Measurements from ENCODE around the gene NTMT1.
"Not testable (repeated sequence)": the region's sequence is repeated elsewhere in the genome, so short reads cannot be mapped to it uniquely, and the experiment has no call there.

NTMT1 gene

DNA sequence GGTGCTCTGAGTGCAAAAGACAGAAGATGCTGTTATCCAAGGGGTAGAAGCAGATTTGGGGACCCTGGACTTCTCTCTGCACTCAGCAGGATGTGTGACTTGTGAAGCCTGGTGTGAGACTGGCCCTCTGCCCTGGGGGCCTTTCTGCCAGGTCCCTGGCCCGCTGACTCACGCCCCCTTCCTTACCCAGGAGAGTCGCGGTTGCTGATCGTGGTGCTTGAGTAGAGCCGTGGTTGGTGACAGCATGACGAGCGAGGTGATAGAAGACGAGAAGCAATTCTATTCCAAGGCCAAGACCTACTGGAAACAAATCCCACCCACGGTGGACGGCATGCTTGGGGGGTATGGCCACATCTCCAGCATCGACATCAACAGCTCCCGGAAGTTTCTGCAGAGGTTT, 6.5 kb downstream of the NTMT1 start:
- H3K4me3 ChIP-seq (replicated peaks; ENCODE audit: low read depth, low read length) = no peak overlapping the region
- TF ChIP-seq, protein P1, sequence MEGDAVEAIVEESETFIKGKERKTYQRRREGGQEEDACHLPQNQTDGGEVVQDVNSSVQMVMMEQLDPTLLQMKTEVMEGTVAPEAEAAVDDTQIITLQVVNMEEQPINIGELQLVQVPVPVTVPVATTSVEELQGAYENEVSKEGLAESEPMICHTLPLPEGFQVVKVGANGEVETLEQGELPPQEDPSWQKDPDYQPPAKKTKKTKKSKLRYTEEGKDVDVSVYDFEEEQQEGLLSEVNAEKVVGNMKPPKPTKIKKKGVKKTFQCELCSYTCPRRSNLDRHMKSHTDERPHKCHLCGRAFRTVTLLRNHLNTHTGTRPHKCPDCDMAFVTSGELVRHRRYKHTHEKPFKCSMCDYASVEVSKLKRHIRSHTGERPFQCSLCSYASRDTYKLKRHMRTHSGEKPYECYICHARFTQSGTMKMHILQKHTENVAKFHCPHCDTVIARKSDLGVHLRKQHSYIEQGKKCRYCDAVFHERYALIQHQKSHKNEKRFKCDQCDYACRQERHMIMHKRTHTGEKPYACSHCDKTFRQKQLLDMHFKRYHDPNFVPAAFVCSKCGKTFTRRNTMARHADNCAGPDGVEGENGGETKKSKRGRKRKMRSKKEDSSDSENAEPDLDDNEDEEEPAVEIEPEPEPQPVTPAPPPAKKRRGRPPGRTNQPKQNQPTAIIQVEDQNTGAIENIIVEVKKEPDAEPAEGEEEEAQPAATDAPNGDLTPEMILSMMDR (IDR thresholded peaks at IDR 0.05; ENCODE audit: low read length, missing control alignments) = no peak
- DNase-seq (ENCODE audit: low read depth) = no peak

DNA sequence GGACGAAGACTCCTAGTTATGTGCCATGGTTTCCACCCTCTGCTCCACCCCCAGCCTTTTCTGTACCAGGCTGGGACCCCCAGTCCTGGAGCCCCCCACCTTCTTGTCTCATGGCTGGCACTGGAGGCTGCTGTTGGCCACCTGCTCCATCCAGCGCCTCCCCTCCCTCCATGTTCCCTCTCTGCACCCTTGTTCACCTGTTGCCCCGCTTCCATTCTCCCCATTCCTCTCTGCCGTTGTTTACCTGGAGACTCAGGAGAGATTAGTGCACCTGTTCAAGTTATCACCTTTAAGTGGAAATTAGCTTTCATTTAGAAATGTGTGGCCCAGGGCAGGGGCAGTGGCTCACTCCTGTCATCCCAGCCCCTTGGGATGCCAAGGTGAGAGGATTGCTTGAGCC, 7.2 kb downstream of the NTMT1 start:
- TF ChIP-seq, protein P1 (IDR thresholded peaks at IDR 0.05; ENCODE audit: low read length, missing control alignments) = no peak
- no peak for DNase-seq (ENCODE audit: low read depth)

DNA sequence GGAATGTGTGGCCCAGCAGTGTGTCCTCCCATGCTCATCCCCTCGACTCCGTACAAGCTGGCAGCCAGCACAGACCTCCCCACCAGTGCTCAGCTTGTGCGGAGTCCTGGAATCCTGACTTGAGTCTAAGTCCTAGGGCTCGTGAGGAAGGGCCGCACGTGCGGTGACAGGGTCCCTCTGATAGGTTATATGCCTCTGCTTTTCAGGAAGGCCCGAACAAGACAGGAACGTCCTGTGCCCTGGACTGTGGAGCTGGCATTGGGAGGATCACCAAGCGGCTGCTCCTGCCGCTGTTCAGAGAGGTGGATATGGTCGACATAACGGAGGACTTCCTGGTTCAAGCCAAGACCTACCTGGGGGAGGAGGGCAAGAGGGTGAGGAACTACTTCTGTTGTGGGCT, 7.9 kb downstream of the NTMT1 start:
- TF ChIP-seq, protein P1 (IDR thresholded peaks at IDR 0.05; ENCODE audit: low read length, missing control alignments) = no peak
- DNase-seq (ENCODE audit: low read depth) = no peak

More for the DNA sequence above, 7.2 kb downstream of the NTMT1 start:
- H3K4me3 ChIP-seq (replicated peaks; ENCODE audit: low read depth, low read length) = no peak overlapping the region

DNA sequence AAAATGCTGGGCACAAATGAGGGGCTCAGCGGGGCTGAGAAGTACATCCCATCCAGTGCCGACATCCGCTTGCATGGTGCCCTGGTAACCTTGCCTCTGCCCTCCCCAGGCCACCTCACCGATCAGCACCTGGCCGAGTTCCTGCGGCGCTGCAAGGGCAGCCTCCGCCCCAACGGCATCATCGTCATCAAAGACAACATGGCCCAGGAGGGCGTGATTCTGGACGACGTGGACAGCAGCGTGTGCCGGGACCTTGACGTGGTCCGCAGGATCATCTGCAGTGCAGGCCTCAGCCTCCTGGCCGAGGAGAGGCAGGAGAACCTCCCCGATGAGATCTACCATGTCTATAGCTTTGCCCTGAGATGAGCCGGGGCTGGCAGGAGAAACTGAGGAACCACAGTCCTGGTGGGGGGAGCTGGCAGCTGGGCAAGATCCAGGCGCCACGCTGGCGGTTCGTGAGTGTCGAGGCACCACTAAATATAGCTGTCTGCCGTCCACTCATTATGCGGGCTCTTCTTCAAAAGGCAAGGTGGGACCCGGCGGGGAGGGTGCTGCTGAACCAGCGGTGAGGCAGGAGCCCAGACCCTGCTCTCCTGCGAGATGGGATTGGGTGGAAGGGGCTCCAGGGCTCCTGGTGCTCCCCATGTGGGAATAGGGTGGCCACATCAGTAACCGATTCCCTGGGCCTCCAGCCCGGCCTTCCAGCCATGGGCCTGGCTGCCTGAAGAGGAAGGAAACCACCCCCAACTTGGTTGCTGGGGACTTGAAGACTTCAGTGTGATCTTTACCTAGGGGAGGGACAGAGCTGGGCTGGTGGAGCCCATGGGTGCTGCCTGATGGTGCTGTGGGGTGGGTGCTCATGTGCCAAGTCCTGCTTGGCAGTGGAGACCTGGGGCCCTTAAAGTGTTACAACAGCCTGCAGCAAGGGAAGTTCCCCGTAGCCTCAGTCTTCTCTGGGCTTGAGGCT, 9.4 kb downstream of the NTMT1 start:
- no peak for DNase-seq (ENCODE audit: low read depth)
- H3K4me3 ChIP-seq (replicated peaks; ENCODE audit: low read depth, low read length) = no peak overlapping the region
- TF ChIP-seq, protein P1 (IDR thresholded peaks at IDR 0.05; ENCODE audit: low read length, missing control alignments) = no peak

More for the DNA sequence above, 7.9 kb downstream of the NTMT1 start:
- no peak overlapping the region for H3K4me3 ChIP-seq (replicated peaks; ENCODE audit: low read depth, low read length)

DNA sequence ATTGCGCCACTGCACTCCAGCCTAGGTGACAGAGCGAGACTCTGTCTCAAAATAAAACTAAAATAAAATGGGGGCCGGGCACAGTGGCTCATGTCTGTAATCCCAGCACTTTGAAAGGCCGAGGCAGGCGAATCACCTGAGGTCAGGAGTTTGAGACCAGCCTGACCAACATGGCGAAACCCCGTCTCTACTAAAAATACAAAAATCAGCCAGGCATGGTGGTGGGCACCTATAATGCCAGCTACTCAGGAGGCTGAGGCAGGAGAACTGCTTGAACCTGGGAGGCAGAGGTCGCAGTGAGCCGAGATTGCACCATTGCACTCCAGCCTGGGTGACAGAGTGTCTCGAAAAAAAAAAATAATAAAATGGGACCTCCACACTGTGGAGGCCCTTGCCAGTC, 10.4 kb downstream of the NTMT1 start:
- H3K4me3 ChIP-seq (replicated peaks; ENCODE audit: low read depth, low read length); DNase-seq (ENCODE audit: low read depth): not testable (repeated sequence)

DNA sequence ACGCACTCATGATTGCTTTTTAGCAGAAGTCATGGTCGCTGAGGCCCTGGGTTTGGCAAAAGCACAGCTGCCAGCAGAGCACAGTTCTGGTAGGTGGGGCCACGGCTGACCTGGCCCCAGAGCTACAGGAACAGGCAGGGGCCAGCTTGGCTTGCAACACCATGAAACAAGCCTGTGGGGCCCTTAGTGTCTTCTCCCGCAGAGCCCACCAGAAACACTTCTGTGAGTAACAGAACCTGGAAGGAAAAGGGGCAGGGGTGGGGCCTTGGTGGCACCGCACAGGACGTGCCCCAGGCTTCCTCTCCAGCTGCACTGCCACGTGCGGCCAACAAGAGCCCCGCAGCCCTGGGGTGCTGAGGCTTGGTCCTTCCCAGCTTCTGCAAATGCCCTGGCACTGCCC, 11.1 kb downstream of the NTMT1 start:
- H3K4me3 ChIP-seq (replicated peaks; ENCODE audit: low read depth, low read length) = no peak overlapping the region
- TF ChIP-seq, protein P1 (IDR thresholded peaks at IDR 0.05; ENCODE audit: low read length, missing control alignments) = no peak
- no peak for DNase-seq (ENCODE audit: low read depth)

DNA sequence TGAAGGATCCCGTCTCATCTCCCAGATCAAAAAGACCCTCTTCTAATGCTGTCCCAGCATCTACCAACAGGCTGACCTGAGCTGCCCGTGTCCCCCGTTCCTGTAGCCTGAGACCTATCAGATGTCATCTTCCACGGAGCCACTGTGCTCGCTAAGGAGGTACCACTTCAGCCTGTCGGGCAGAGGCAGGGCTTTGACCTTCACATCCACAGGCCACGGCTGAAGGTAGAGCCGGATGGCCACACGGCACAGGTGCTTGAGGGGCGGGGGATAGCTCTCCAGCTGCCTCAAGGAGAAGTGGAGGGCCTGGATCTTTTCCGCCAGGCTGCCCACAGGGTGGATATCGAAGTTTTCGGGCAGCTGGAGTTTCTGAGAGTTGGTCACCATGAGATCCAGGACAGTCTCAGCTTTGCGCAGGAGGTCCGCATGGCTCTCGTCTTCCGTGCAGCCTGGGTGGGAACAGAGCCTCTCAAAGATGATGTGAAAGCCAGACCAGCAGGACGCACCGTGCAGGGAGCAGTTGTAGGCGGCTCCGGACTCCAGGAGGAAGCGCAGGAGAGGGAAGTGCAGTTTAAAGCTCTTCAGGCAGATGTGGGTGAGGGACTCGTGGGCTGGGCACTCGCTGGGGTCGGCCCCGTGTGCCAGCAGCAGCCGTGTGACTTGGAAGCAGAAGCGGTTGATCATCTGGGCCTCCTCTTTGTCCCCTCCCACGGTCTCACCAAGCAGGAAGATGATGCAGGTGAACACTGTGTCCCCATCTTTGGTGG, 11.9 kb downstream of the NTMT1 start:
- DNase-seq (ENCODE audit: low read depth) = no peak
- no peak overlapping the region for H3K4me3 ChIP-seq (replicated peaks; ENCODE audit: low read depth, low read length)
- TF ChIP-seq, protein P1 (IDR thresholded peaks at IDR 0.05; ENCODE audit: low read length, missing control alignments) = no peak
